CD4-positive, alpha-beta T cell treated with Interferon alpha-2 for 1 hour (primary cell): ENCODE measurements around the gene MBD3L5.
"Not testable (repeated sequence)": the region's sequence is repeated elsewhere in the genome, so short reads cannot be mapped to it uniquely, and the experiment has no call there.

ENCODE experiments used
- DNase-seq, 2 donors: peaks; one replicate each; pipeline ENCODE4 v3.0.0-alpha.2; 2020 to 2022

The MBD3L5 gene

DNA sequence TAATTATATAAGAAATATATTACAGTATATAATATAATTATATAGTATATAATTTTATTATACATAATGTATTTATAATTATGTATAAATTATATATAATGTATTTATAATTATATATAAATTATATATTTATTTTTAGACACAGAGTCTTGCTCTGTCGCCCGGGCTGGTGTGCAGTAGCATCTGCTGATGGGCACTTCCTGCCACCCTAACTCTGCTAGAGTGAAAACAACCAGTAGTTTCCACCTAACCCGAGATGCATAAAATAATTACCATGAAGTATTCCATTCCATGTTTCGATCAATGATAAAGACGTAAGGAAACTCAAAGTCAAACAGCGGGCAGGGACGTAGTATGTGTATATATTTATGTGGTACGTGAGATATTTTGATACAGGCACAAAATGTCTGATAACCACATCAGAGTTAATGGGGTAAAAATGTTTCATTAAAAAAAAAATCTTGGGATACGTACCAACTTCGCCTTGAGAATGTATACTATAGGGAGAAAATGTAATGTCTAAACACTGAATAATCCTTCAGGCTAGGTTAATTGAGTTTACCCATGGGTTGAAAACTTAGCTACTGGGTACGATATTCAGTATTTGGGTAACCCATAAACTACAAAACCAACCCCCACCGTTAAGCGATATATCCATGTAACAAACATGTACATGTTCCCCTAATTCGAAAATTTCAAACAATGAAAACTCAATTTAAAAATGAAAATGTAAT lies 24.4 kb downstream of the MBD3L5 start:
- DNase-seq: not testable (repeated sequence)

DNA sequence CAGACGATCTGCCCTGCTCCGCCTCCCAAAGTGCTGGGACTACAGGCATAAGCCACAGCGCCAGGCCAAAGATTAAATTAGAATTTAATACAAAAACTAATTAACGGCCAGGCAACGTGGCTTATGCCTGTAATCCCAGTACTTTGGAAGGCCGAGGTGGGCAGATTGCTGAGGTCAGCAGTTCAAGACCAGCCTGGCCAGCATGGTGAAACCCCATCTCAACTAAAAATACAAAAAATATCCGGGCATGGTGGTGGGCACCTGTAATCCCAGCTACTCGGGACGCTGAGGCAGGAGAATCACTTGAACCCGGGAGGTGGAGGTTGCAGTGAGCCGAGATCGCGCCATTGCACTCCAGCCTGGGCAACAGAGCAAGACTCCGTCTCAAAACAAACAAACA lies 25.3 kb downstream of the MBD3L5 start:
- DNase-seq: not testable (repeated sequence)

DNA sequence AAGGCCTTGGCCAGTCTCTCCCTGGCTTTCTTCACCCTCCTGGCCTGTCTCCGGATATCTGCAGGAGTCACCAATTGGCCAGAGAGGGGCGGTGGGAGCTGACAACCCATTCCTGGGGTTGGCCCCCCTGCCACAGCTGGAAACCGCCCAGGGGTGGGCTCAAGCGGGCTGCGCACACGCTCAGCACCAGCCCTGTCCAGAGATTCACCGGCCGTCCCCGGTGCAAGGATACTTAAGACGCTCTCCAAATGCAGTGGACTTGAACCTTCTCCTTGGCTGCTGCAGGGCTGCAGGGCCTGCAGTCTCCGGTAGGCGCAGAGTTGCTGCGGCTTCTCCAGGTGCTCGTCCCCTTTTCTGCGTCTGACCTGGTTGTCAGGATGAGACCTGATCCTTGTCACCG lies 26.0 kb downstream of the MBD3L5 start:
- not testable (repeated sequence) for DNase-seq

DNA sequence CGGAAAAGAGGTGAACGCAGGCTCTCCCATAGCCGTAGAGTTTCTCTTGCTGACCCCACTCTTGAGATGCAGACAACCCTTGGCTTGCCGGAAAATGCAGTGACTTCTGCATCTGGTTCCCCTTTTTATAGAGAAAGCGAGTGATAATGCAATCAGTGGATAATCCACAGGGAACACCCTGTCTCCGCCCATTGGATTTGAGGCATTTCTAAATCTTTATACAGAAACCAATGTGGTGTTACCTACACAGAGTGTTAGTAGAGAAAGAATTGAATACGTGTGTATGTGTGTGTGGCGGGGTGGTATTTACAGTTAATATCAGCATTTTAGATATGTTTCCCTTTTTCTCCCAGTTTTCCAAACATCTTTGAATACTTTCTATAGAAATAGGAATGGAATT lies 28.2 kb downstream of the MBD3L5 start, which contains the start of gene MBD3L3:
Gene MBD3L3 (minus strand): TSS at position 101 of the 400 bp plus-strand sequence. CDS start 71 bp downstream, at position 30.
- not testable (repeated sequence) for DNase-seq

DNA sequence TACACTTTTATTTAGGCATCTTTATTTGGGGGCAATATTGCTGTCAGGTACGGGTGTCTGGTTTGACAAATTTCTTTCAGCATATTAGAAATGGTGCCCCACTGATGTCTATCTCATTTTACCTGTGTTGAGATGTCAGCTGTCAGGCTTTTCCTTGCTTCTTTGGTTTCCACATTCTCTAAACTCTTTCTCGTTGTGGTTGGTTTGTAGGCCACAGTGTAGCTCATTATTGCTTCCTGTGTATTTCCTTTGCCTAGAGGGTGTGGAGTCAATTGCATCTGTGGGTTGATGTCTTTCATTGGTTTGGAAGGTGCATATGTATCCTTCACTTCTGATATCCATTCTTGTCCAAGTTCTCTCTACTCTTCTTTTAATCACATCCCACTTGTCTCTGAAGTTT lies 29.6 kb downstream of the MBD3L5 start:
- DNase-seq: not testable (repeated sequence)

DNA sequence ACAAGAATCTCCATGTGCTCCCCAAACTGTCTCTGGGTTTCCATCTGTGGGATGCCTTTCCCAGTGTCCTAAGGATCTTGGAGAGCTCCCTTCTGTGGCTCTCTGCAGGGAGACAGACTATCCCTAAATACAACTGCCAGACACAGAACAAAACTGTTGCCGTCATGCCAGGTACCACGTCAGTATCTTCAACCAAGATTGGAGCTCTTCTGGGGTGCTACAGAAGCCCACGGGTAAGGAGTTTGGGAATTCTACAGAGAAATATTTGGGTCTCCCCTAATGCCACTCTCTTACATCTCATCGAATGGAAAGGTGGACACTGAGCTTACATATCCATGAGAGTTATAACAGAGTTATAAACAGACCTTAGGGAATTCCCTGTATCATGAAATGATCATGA lies 33.0 kb downstream of the MBD3L5 start:
- DNase-seq: no peak

DNA sequence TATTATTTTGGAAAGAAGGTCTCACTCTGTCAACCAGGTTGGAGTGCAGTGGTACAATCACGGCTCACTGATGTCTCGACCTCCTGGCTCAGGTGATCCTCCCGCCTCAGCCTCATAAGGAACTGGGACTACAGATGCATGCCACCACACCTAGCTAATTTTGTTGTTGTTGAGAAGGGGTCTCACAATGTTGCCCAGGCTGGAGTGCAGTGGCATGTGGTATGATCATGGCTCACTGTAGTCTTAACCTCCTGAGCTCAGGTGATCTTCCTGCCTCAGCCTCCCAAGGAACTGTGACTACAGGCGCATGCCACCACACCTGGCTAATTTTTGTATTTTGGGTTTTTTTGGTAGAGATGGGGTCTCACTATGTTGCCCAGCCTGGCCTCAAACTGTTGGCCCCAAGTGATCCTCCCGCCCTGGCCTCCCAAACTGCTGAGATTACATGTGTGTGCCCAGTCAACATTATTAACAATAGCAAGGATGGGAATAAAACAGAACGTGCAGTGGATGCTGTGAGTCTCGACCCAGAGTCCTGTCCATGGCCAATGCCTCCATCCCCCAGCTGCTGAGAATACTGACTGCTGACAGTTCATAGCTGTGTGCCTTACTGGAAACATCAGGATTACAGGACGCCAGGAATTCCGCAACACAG lies 33.5 kb downstream of the MBD3L5 start:
- no peak for DNase-seq

DNA sequence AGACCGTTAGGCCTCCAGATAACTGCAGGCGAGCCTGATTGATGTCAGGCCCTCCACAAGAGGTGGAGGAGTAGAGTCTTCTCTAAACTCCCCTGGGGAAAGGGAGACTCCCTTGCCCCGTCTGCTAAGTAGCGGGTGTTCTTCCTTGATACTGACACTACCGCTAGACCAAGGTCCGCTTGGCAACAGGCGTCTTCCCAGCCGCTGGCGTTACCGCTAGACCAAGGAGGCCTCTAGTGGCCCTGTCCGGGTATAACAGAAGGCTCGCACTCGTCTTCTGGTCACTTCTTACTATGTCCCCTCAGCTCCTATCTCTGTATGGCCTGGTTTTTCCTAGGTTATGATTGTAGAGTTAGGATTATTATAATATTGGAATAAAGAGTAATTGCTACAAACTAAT lies 36.7 kb downstream of the MBD3L5 start:
- DNase-seq: not testable (repeated sequence)

DNA sequence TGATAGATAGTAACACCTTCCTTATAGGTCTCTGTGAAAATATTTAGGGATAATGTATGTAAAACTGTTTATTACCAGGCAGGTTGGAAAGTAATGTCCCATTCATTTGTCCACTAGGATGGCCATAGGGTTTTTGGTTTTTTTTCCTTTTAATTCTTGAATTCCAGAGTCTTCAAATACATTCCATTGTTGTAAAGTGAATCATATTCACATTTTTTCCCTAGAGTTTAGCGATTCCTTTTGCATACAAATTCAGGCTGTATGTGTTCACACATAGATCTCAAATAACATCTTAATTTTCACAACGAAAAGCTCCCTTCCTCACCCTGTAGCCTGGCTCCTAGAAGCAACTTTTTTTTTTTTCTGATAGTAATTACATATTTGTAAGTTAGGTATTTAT lies 37.3 kb downstream of the MBD3L5 start:
- DNase-seq: no peak

DNA sequence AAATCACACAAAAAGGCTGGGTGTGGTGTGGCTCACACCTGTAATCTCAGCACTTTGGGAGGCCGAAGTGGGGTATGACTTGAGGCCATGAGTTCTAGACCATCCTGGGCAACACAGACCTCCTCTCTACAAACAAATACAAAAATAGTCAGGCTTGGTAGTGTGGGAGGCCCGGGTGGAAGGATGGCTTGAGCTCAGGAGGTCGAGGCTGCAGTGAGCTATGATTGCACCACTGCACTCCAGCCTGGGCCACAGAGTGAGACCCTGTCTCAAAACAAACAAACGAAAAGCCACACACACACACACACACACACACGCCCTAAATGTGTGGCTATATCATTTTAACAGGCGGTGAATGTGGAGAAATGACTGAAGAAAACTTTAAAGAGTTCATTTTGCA lies 38.2 kb downstream of the MBD3L5 start:
- no peak for DNase-seq

DNA sequence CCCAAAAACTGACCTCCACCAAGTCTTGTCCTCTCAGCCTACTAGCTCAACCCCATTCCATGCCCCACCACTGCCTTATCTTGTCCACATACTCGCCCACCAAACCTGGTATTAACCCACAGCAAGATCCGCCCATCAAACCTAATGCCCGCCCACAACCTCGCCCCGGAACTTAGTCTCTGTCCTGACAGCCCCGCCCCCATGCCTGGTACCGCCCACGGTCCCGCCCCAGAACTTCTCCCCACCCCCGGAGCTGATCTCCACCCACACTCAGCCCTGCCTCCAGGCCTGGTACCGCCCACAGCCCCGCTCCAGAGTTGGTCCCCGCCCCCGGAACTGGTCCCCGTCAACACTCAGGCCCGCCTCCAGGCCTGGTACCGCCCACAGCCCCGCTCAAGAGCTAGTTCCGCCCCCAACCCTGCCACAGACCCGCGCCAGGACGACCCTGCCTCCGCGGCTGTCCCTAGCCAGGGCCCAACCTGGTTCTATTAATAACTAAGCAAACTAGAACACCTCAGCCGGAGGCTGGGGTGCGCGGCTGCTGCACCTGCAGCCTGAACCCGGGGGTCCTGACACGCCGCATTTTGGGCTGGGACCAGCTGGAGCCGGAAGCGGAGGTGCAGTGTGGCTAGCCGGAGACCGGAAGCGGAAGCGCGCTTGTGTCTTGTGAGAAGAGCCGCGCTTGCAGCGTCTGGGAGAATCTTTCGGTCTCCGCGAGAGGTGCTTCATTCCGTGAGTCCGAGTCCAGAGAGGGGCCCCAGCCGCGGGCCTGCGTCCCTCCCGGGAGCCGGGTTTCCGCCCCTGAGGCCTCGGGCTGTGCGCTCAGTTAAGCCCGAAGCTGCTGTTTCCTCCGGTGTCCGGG lies 38.9 kb downstream of the MBD3L5 start, which contains the start of gene ZNF557:
Gene ZNF557 (plus strand): TSS at position 662 of the 862 bp plus-strand sequence. CDS start 5,372 bp downstream, outside the sequence.
- peak; percentile 99 for DNase-seq

DNA sequence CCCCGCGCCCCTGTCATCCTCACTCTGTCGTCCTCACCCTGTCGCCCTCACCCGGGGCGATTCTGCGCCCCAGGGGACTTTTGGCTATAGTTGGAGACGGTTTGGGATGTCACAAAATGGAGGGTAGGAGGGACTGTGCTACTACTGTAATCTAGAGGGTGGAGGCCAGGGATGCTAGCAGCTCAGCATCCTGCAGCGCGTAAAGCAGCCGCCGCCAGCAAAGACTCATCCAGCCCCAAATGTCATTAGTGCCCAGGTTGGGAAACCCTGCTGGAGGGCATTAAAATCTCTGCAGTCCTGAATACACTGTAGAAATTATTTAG lies 39.5 kb downstream of the MBD3L5 start:
- DNase-seq: no peak

DNA sequence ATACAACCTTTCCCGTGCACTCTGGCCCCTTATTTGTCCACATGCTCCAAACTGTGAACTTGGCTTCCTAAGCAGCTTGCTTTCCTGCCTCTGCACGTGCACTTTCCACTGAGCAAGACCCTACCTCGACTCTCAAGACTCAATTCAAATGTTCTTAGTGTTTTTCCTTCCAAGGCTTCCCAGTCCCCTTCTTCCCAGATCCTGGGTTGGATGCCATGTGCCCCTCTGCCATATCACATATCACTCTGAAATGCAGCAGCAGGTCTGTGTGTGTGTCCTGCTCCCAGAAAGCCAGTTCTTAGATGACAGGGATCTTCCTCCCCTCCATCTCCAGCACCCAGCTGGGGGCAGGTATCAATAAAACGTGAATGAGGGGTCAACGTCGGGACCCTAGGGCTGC lies 42.2 kb downstream of the MBD3L5 start:
- no peak for DNase-seq

DNA sequence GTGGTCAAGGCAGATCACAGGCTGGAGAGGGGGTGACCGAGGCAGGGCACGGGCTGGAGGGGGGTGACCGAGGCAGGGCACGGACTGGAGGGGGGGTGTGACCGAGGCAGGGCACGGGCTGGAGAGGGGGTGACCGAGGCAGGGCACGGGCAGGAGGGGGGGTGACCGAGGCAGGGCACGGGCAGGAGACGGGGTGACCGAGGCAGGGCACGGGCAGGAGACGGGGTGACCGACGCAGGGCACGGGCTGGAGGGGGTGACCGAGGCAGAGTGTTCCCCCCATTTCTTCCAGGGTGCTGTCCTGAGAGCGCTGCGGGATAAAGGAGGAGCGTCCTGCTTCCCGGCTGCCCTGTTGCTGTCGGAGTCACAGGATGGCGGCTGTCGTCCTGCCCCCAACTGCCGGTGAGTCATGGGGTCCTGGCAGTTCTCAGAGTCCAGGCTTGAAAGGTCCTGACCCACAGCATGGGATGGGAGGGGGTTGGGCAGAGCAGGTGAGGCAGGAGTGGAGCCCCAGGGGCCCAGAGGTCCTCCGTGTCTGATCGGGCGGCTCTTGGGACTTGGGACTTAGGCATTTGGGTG lies 44.4 kb downstream of the MBD3L5 start:
- DNase-seq: no peak

DNA sequence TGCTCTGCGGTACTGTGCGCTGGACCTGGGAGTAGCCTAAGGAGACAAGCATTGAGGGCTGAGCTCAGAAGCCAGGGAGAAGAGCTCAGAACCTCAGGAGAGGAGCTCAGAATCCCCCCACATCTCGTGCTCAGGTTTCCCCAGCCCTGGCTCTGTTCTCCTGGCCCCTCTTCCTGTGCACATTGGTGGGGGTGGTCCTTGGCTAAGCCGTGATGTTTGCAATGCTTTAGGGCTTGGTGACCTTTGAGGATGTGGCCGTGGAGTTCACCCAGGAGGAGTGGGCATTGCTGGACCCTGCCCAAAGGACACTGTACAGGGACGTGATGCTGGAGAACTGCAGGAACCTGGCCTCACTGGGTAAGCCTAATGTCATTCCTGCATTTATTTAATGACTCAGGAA lies 45.8 kb downstream of the MBD3L5 start:
- DNase-seq: no peak

DNA sequence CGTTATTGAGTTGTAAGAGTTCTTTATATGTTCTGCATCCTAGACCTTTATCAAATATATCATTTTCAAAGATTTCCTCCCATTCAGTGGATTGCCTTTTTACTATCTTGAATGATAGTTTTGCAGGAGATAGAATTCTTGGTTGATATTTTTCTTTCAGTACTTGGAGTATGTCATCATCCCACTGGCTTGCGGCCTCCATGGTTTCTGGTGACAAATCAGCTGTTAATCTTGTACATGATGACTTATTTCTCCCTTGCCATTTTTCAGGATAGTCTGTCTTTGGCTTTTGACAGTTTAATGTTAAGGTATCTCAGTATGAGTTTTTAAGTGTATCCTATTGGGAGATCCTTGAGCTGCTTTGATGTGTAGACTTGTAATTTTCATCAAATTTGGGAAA lies 47.6 kb downstream of the MBD3L5 start:
- no peak for DNase-seq
